SK-N-SH treated with all-trans-retinoic acid at 6 μM for 48 hours (cell line): ENCODE measurements around the gene CCNI2.

Experiments
- ATAC-seq: fragments of 200-7000 bp; cut with Tn5 transposase; 3 replicates; pipeline ENCODE4 v1.9.1; 2020; ENCODE audit warnings: mild to moderate bottlenecking, moderate library complexity
- ARNTL ChIP-seq: fragments of 450-650 bp; formaldehyde crosslinking; IDR thresholded peaks from 2 replicates; pipeline ENCODE4 v1.5.0; 2020; ENCODE audit warnings: low read depth, mild to moderate bottlenecking, moderate library complexity, borderline replicate concordance
- BACH2 ChIP-seq: fragments of 250-450 bp; sonication (Bioruptor Pico); IDR thresholded peaks from 2 replicates; pipeline ENCODE4 v1.9.0; 2021; ENCODE audit warnings: mild to moderate bottlenecking, borderline replicate concordance
- ESRRG ChIP-seq: fragments of 250-450 bp; sonication (Bioruptor Pico); IDR thresholded peaks from 2 replicates; pipeline ENCODE4 v1.6.1; 2021; ENCODE audit warnings: mild to moderate bottlenecking
- GLIS3 ChIP-seq: fragments of 250-450 bp; sonication (Bioruptor Pico); IDR thresholded peaks from 2 replicates; pipeline ENCODE4 v1.5.0; 2020; ENCODE audit warnings: mild to moderate bottlenecking, moderate library complexity
- ISL1 ChIP-seq: fragments of 250-450 bp; sonication (Bioruptor Pico); IDR thresholded peaks from 2 replicates; pipeline ENCODE4 v2.1.2; 2022; ENCODE audit warnings: mild to moderate bottlenecking, moderate library complexity
- OSR1 ChIP-seq: fragments of 250-450 bp; sonication (Bioruptor Pico); IDR thresholded peaks from 2 replicates; pipeline ENCODE4 v1.8.0; 2022; ENCODE audit warnings: moderate library complexity, mild to moderate bottlenecking, inconsistent platforms
- PPARA ChIP-seq: fragments of 250-450 bp; sonication (Bioruptor Pico); IDR thresholded peaks from 2 replicates; pipeline ENCODE4 v1.5.0; 2020; ENCODE audit warnings: mild to moderate bottlenecking, borderline replicate concordance
- RARB ChIP-seq: fragments of 250-450 bp; sonication (Bioruptor Pico); IDR thresholded peaks from 2 replicates; pipeline ENCODE4 v1.8.0; 2021; ENCODE audit warnings: mild to moderate bottlenecking, moderate library complexity
- SNAI2 ChIP-seq: fragments of 250-450 bp; sonication (Bioruptor Pico); IDR thresholded peaks from 2 replicates; pipeline ENCODE4 v1.5.0; 2020; ENCODE audit warnings: mild to moderate bottlenecking, moderate library complexity
- TCF4 ChIP-seq: fragments of 250-450 bp; sonication (Bioruptor Pico); IDR thresholded peaks from 2 replicates; pipeline ENCODE4 v1.8.0; 2021; ENCODE audit warnings: mild to moderate bottlenecking, moderate library complexity, borderline replicate concordance
- TOX ChIP-seq: fragments of 250-450 bp; sonication (Bioruptor Pico); IDR thresholded peaks from 2 replicates; pipeline ENCODE4 v1.8.0; 2021; ENCODE audit warnings: mild to moderate bottlenecking, moderate library complexity, borderline replicate concordance
- ZC3H10 ChIP-seq: fragments of 250-450 bp; sonication (Bioruptor Pico); IDR thresholded peaks from 2 replicates; pipeline ENCODE4 v1.5.1; 2021; ENCODE audit warnings: mild to moderate bottlenecking, moderate library complexity
- ZFP3 ChIP-seq: fragments of 250-450 bp; sonication (Bioruptor Pico); IDR thresholded peaks from 2 replicates; pipeline ENCODE4 v1.5.0; 2020; ENCODE audit warnings: mild to moderate bottlenecking, moderate library complexity
- ZNF70 ChIP-seq: fragments of 450-650 bp; formaldehyde crosslinking; IDR thresholded peaks from 2 replicates; pipeline ENCODE4 v1.5.0; 2020; ENCODE audit warnings: mild to moderate bottlenecking, moderate library complexity
- ZNF8 ChIP-seq: fragments of 450-650 bp; formaldehyde crosslinking; IDR thresholded peaks from 2 replicates; pipeline ENCODE4 v1.5.0; 2020; ENCODE audit warnings: mild to moderate bottlenecking, moderate library complexity
- TF ChIP-seq, protein P1 (sequence below): fragments of 250-450 bp; sonication (Bioruptor Pico); IDR thresholded peaks from 2 replicates; pipeline ENCODE4 v1.5.0; 2020; ENCODE audit warnings: mild to moderate bottlenecking, moderate library complexity
- TF ChIP-seq, protein P2 (sequence below): fragments of 250-450 bp; sonication (Bioruptor Pico); IDR thresholded peaks from 2 replicates; pipeline ENCODE4 v1.5.1; 2020; ENCODE audit warnings: low read depth, mild to moderate bottlenecking, moderate library complexity
- TF ChIP-seq, protein P3 (sequence below): fragments of 250-450 bp; sonication (Bioruptor Pico); IDR thresholded peaks from 2 replicates; pipeline ENCODE4 v1.8.0; 2021; ENCODE audit warnings: low read depth, mild to moderate bottlenecking, moderate library complexity, borderline replicate concordance
- TF ChIP-seq, protein P4 (sequence below): fragments of 250-450 bp; sonication (Bioruptor Pico); IDR thresholded peaks from 2 replicates; pipeline ENCODE4 v1.5.1; 2021; ENCODE audit warnings: mild to moderate bottlenecking, moderate library complexity
- TF ChIP-seq, protein P5 (sequence below): fragments of 250-450 bp; sonication (Bioruptor Pico); IDR thresholded peaks from 2 replicates; pipeline ENCODE4 v1.8.0; 2020; ENCODE audit warnings: mild to moderate bottlenecking, moderate library complexity, borderline replicate concordance

CCNI2 gene

DNA sequence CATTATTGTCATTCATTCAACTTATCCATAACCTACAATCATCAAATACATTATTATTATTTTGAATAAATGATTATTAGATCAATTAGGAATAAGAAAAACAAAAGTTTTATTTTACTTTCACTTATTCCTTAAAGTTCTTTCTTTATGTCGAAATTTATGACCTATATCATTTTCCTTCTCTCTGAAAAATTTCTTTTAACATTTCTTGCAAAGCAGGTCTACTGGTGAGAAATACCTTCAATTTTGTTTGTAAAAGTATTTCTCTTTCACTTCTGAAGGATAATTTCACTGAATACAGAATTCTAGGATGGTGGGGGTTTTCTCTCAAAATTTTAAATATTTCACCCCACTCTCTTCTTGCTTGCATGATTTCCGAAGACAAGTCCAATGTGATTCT, 2.6 kb upstream of the CCNI2 start:
- TF ChIP-seq, protein P1, sequence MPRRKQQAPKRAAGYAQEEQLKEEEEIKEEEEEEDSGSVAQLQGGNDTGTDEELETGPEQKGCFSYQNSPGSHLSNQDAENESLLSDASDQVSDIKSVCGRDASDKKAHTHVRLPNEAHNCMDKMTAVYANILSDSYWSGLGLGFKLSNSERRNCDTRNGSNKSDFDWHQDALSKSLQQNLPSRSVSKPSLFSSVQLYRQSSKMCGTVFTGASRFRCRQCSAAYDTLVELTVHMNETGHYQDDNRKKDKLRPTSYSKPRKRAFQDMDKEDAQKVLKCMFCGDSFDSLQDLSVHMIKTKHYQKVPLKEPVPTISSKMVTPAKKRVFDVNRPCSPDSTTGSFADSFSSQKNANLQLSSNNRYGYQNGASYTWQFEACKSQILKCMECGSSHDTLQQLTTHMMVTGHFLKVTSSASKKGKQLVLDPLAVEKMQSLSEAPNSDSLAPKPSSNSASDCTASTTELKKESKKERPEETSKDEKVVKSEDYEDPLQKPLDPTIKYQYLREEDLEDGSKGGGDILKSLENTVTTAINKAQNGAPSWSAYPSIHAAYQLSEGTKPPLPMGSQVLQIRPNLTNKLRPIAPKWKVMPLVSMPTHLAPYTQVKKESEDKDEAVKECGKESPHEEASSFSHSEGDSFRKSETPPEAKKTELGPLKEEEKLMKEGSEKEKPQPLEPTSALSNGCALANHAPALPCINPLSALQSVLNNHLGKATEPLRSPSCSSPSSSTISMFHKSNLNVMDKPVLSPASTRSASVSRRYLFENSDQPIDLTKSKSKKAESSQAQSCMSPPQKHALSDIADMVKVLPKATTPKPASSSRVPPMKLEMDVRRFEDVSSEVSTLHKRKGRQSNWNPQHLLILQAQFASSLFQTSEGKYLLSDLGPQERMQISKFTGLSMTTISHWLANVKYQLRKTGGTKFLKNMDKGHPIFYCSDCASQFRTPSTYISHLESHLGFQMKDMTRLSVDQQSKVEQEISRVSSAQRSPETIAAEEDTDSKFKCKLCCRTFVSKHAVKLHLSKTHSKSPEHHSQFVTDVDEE (CRISPR knock-in tag), result no peak
- TF ChIP-seq TCF4 (CRISPR knock-in tag) (no peak), ISL1 (CRISPR knock-in tag) (no peak)
- TF ChIP-seq, protein P2, sequence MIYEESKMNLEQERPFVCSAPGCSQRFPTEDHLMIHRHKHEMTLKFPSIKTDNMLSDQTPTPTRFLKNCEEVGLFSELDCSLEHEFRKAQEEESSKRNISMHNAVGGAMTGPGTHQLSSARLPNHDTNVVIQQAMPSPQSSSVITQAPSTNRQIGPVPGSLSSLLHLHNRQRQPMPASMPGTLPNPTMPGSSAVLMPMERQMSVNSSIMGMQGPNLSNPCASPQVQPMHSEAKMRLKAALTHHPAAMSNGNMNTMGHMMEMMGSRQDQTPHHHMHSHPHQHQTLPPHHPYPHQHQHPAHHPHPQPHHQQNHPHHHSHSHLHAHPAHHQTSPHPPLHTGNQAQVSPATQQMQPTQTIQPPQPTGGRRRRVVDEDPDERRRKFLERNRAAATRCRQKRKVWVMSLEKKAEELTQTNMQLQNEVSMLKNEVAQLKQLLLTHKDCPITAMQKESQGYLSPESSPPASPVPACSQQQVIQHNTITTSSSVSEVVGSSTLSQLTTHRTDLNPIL (CRISPR knock-in tag), result no peak
- ATAC-seq, result no peak

DNA sequence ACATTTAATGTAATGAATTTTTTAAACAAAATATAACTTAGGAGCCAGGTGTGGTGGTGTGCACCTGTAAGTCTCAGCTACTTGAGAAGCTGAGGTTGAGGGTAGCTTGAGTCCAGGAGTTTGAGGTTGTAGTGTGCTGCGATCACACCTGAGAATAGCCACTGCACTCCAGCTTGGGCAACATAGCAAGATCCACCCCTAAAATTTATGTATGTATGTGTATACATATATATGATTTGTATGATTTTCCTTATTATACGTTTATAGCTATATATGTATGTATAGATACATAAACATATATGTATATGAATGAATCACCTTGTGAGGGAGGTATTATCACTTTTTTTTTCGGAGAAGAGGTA, 653 bp upstream of the CCNI2 start:
- no peak for ATAC-seq
- TF ChIP-seq, protein P2 (CRISPR knock-in tag), result no peak
- no peak for TF ChIP-seq TCF4 (CRISPR knock-in tag)
- TF ChIP-seq, protein P3, sequence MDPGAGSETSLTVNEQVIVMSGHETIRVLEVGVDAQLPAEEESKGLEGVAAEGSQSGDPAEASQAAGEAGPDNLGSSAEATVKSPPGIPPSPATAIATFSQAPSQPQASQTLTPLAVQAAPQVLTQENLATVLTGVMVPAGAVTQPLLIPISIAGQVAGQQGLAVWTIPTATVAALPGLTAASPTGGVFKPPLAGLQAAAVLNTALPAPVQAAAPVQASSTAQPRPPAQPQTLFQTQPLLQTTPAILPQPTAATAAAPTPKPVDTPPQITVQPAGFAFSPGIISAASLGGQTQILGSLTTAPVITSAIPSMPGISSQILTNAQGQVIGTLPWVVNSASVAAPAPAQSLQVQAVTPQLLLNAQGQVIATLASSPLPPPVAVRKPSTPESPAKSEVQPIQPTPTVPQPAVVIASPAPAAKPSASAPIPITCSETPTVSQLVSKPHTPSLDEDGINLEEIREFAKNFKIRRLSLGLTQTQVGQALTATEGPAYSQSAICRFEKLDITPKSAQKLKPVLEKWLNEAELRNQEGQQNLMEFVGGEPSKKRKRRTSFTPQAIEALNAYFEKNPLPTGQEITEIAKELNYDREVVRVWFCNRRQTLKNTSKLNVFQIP, result no peak
- no peak for TF ChIP-seq ZNF8 (CRISPR knock-in tag)
- TF ChIP-seq ZFP3 (CRISPR knock-in tag), result no peak
- TF ChIP-seq TOX (CRISPR knock-in tag), result no peak
- no peak for TF ChIP-seq GLIS3 (CRISPR knock-in tag)
- TF ChIP-seq, all 23 proteins: peak for 0

DNA sequence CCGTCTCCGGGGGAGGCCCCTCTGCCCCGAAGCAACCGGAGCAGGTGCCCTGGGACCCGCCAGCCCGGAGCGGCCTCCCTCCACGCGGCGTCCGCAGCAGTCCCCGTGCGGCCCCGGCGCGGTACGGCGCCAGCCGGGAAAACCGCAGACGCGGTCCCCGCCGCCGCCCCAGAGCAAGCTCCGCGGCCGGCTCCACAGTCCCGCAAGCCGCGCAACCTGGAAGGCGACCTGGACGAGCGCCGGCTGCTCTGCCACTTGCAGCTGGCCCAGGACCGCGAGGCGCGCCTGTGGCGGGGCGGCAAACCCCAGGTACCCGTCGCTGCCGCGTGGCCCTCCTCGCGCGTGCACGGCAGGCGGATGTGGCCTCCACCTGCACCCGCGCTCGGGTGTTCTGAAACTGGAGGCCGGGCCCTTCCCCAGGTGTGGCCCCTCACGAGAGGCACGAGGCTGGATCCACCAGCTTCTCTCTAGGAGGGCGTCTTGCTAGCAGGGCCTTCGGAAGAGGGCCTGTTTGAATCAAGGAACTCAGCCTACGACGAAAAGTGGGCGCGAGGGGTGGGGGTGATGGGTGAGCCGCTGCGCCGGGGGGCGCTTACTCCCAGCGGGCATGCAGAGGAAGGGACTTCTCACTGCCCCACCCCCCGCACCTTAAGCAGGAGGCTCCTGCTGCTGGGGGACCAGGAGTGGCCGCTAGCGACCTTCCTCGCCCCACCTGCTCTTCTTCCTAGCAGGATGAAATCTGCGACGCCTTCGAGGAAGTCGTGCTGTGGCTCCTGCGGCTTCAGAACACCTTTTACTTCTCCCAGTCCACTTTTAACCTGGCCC, 602 bp downstream of the CCNI2 start:
- no peak for TF ChIP-seq ZFP3 (CRISPR knock-in tag)
- no peak for TF ChIP-seq ZC3H10 (CRISPR knock-in tag)
- no peak for TF ChIP-seq BACH2 (CRISPR knock-in tag)
- TF ChIP-seq, protein P4, sequence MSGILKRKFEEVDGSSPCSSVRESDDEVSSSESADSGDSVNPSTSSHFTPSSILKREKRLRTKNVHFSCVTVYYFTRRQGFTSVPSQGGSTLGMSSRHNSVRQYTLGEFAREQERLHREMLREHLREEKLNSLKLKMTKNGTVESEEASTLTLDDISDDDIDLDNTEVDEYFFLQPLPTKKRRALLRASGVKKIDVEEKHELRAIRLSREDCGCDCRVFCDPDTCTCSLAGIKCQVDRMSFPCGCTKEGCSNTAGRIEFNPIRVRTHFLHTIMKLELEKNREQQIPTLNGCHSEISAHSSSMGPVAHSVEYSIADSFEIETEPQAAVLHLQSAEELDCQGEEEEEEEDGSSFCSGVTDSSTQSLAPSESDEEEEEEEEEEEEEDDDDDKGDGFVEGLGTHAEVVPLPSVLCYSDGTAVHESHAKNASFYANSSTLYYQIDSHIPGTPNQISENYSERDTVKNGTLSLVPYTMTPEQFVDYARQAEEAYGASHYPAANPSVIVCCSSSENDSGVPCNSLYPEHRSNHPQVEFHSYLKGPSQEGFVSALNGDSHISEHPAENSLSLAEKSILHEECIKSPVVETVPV (CRISPR knock-in tag), result no peak
- no peak for TF ChIP-seq SNAI2 (CRISPR knock-in tag)
- no peak for ATAC-seq

DNA sequence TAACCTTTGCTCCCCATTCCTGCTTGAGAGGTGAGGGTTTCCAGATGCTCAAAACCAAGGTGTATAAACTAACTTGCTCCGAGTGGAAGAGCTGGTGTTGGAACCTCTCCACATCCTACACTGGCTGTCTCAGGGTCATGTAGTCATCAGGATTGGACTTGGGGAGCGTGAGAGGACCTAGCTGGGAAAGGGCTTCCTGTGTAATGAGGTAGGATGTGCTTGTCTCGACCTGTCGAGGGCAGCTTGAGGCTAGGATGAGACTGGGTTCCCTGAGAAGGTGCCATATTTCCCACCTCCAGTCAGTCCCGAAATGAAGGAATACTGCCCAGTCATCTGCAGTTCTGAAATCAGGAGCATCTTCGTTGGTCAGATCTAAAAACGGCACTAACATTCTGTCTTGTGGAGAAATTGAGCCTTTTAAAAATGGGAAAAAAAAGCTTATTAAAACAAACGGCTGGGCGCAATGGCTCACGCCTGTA, 1.3 kb downstream of the CCNI2 start:
- ATAC-seq, result no peak
- TF ChIP-seq, protein P5, sequence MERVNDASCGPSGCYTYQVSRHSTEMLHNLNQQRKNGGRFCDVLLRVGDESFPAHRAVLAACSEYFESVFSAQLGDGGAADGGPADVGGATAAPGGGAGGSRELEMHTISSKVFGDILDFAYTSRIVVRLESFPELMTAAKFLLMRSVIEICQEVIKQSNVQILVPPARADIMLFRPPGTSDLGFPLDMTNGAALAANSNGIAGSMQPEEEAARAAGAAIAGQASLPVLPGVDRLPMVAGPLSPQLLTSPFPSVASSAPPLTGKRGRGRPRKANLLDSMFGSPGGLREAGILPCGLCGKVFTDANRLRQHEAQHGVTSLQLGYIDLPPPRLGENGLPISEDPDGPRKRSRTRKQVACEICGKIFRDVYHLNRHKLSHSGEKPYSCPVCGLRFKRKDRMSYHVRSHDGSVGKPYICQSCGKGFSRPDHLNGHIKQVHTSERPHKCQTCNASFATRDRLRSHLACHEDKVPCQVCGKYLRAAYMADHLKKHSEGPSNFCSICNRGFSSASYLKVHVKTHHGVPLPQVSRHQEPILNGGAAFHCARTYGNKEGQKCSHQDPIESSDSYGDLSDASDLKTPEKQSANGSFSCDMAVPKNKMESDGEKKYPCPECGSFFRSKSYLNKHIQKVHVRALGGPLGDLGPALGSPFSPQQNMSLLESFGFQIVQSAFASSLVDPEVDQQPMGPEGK (CRISPR knock-in tag), result no peak
- TF ChIP-seq TCF4 (CRISPR knock-in tag), result no peak
- no peak for TF ChIP-seq RARB (CRISPR knock-in tag)
- TF ChIP-seq, protein P2 (CRISPR knock-in tag), result no peak
- no peak for TF ChIP-seq TOX (CRISPR knock-in tag)
- no peak for TF ChIP-seq ZC3H10 (CRISPR knock-in tag)
- no peak for TF ChIP-seq PPARA (CRISPR knock-in tag)
- TF ChIP-seq SNAI2 (CRISPR knock-in tag), result no peak
- no peak for TF ChIP-seq ARNTL (CRISPR knock-in tag)
- no peak for TF ChIP-seq ZFP3 (CRISPR knock-in tag)
- TF ChIP-seq ZNF8 (CRISPR knock-in tag), result no peak
- TF ChIP-seq GLIS3 (CRISPR knock-in tag), result no peak
- no peak for TF ChIP-seq ESRRG
- no peak for TF ChIP-seq OSR1 (CRISPR knock-in tag)
- no peak for TF ChIP-seq ZNF70 (CRISPR knock-in tag)
- no peak for TF ChIP-seq ISL1 (CRISPR knock-in tag)
- TF ChIP-seq, protein P3, result no peak
